ENCODE data around the gene NANS. TPM values are rescaled to one million over a fixed set of nuclear protein-coding genes. Genes with fewer than 3 reads are reported as not detected.

Gene NANS
- total RNA-seq, 1 experiment from 2014 or later, result 40.4 TPM

GRCh38 chr9:98081477-98082219, 25.1 kb downstream of the NANS start:
- H3K23me2 ChIP-seq (ENCODE audit: insufficient read length, low read depth, low read length, poor library complexity, severe bottlenecking), result no peaks in the 10 kb centered on the region
- DNase-seq, result no peak
- H3K27me3 ChIP-seq (ENCODE audit: insufficient read depth, low read length), result no peaks in the 10 kb centered on the region
- no peak overlapping the region for H2AK5ac ChIP-seq (ENCODE audit: insufficient read length, low read length)
- no peak overlapping the region for H3K4ac ChIP-seq (ENCODE audit: low read depth, low read length)
- no peaks in the 10 kb centered on the region for H3K9me3 ChIP-seq (ENCODE audit: control insufficient read depth, low read depth, low read length)
- H2BK5ac ChIP-seq (ENCODE audit: insufficient read length, low read length), result no peak overlapping the region
- no peak overlapping the region for H2BK15ac ChIP-seq (ENCODE audit: low read depth, low read length)
- peaks cover 1% of the 10 kb centered on the region; the same call in 1 of the 2 replicates for H3K4me1 ChIP-seq (ENCODE audit: insufficient read depth, low read length)
- H3K79me2 ChIP-seq (ENCODE audit: insufficient read depth, low read length), result no peaks in the 10 kb centered on the region
- no peak overlapping the region for H3K18ac ChIP-seq (ENCODE audit: insufficient read length, low read depth, low read length)
- H3K4me2 ChIP-seq (ENCODE audit: insufficient read depth, insufficient read length, low read length), result no peak overlapping the region
- no peaks in the 10 kb centered on the region for H4K20me1 ChIP-seq (ENCODE audit: control insufficient read depth, insufficient read depth, insufficient read length)
- no peak for TF ChIP-seq CTCF (conservative IDR thresholded peaks at IDR 0.05)
- no peak overlapping the region for H2BK20ac ChIP-seq (ENCODE audit: low read depth, low read length, poor library complexity, severe bottlenecking)
- Mint-ChIP-seq H3K27ac (no peak overlapping the region), H3K4me1 (peaks cover 15 to 22% of the 10 kb centered on the region in 2 experiments), H3K36me3 (ENCODE audit: insufficient read depth in 1 of 3, low read depth in 3 of 3) (peaks cover 5 to 51% (median 31%) of the 10 kb centered on the region in 3 experiments), H3K9me3 (no peaks in the 10 kb centered on the region), H3K4me3 (no peak overlapping the region), H3K27me3 (ENCODE audit: low read depth) (no peaks in the 10 kb centered on the region; the same call in 1 of the 2 replicates)
- H4K5ac ChIP-seq (ENCODE audit: insufficient read length, low read depth, low read length), result no peak overlapping the region
- no peak overlapping the region for H3K9ac ChIP-seq (ENCODE audit: extremely low read depth, insufficient read length, low read length)
- no peak overlapping the region for H3K14ac ChIP-seq (ENCODE audit: insufficient read depth, low read length)
- no peak overlapping the region for H4K8ac ChIP-seq (replicated peaks; ENCODE audit: insufficient read length, low read depth, low read length)
- H2AFZ ChIP-seq (ENCODE audit: low read length), result no peak overlapping the region
- H3K79me1 ChIP-seq (ENCODE audit: insufficient read depth, low read depth, low read length, poor library complexity, severe bottlenecking), result no peaks in the 10 kb centered on the region
- H2BK120ac ChIP-seq (ENCODE audit: low read depth, low read length, poor library complexity, severe bottlenecking), result no peak overlapping the region
- no peak overlapping the region for H3K23ac ChIP-seq (ENCODE audit: insufficient read length, low read depth, low read length)
- H3T11ph ChIP-seq (ENCODE audit: low read length), result no peak overlapping the region
- no peak overlapping the region for H3K56ac ChIP-seq (ENCODE audit: insufficient read length, low read depth, low read length)
- H4K91ac ChIP-seq (ENCODE audit: insufficient read length, low read depth, low read length), result no peak overlapping the region
- no peak overlapping the region for H3K27ac ChIP-seq (ENCODE audit: insufficient read length, low read depth, low read length)
- WGBS (ENCODE audit: extremely low coverage, insufficient read length, low lambda C conversion rate), result no CpG with 5 or more reads among the region's 6 CpGs
- H2BK12ac ChIP-seq (ENCODE audit: insufficient read length, low read depth, low read length), result no peak overlapping the region
